HFF-Myc (cell line): ENCODE data around the gene HSPG2.

Source experiments
- DNase-seq: peaks from one replicate; pipeline ENCODE4 v3.0.0-alpha.2; 2011; ENCODE audit warnings: low read depth; ENCODE audit errors: extremely low read depth
- H3K4me3 ChIP-seq: replicated peaks from 2 replicates; pipeline ENCODE4 v1.5.1; 2011; ENCODE audit warnings: low read depth, mild to moderate bottlenecking, control low read depth, low read length
- TF ChIP-seq, protein P1 (sequence below): IDR thresholded peaks from 2 replicates; pipeline ENCODE4 v1.5.1; 2012; ENCODE audit warnings: mild to moderate bottlenecking, low read depth, low read length, control low read depth; ENCODE audit errors: missing control alignments

The HSPG2 gene

DNA sequence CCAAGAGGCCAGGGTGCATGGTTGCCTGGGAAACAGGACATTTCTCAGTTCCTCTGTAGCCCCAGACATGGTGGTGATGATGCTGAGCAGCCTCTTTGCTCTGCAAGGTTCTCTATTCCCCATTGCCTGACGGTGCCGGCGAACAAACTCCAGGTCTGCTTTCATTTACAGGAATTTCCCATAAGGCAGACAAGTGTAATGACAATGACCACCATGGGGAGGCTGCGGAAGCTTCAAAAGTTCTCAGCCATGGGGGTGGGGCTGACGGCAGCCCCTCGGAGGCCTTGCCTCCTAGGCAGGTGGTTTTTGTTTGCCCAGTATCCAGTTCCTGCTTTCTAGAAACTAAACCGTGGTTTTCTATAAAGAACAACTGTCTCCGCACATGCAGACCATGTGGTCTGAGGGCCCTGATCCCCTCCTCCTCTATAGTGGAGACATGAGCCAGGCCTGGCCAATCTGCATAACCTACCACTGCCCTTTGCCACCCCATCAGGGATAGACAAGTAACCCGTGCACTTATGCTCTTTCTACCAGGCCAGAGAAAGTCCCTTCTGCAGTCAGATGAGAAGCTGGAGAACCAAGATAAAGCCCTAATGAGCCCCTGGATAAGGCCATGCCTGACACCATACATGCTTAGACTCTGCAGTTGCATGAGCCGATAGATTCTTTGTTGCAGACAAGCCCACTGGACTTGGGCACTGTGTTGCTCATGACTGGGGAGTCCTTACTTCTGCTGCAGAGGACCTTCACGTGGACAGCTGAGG, 71.0 kb downstream of the HSPG2 start:
- DNase-seq = no peak
- TF ChIP-seq, protein P1, sequence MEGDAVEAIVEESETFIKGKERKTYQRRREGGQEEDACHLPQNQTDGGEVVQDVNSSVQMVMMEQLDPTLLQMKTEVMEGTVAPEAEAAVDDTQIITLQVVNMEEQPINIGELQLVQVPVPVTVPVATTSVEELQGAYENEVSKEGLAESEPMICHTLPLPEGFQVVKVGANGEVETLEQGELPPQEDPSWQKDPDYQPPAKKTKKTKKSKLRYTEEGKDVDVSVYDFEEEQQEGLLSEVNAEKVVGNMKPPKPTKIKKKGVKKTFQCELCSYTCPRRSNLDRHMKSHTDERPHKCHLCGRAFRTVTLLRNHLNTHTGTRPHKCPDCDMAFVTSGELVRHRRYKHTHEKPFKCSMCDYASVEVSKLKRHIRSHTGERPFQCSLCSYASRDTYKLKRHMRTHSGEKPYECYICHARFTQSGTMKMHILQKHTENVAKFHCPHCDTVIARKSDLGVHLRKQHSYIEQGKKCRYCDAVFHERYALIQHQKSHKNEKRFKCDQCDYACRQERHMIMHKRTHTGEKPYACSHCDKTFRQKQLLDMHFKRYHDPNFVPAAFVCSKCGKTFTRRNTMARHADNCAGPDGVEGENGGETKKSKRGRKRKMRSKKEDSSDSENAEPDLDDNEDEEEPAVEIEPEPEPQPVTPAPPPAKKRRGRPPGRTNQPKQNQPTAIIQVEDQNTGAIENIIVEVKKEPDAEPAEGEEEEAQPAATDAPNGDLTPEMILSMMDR = no peak
- H3K4me3 ChIP-seq = no peak overlapping the region

DNA sequence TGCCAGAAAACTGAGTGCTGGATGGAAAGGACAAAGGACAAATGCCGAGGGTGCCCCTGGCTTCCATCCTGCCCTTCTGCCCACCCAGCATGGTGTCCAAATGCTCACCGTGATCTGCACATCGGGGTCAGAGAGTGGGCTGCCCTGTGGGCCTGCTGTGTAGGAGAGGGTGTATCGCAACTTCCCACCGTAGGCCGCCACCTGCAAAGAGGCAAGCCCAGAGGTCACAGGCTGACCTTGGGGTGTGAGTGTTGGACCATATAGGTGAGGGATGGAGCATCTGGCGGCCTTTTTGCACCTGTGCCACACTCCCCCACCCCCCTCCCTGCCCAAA, 71.5 kb downstream of the HSPG2 start:
- DNase-seq = no peak
- TF ChIP-seq, protein P1 = no peak
- no peak overlapping the region for H3K4me3 ChIP-seq

DNA sequence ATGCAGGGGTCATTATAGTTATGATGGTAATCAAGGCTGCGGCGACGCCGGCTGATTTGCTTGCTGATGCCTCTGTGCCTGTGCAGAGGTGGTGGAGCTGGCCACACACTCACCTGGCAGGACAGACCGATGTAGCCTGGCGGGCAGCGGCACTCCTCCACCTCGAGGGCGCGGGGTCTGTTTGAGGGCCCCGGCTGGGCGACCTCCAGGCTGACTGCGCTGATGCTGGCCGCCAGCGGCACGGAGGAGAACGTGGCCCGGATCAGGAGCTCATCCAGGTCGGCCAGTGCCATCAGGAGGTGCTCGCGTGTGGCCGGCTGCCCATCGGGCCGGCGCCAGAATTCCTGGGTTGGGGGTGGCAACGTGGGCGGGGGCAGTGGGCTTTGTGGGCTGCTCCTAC, 72.4 kb downstream of the HSPG2 start:
- TF ChIP-seq, protein P1 = no peak
- DNase-seq = no peak

DNA sequence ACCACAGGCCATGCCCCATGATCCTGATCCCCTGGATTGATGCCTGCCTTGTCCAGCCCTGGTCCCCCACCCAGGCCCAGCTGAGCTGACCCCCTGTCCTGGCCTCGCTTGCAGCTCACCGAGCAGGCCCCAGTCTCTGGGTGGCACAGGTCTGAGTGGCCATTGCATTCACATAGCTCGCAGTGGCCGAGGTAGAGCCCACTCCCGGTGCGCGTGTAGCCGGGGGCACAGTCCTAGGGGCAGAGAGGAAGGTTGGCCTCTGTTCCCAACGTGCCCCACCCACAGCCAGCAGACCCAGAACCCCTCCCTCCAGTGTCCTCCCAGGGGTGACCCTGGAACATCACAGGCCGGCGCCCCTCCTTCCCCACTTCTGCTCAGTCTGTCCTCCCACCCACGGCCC, 73.1 kb downstream of the HSPG2 start:
- no peak for DNase-seq
- no peak overlapping the region for H3K4me3 ChIP-seq
- TF ChIP-seq, protein P1 = no peak

More for the DNA sequence above, 72.4 kb downstream of the HSPG2 start:
- H3K4me3 ChIP-seq = no peak overlapping the region

DNA sequence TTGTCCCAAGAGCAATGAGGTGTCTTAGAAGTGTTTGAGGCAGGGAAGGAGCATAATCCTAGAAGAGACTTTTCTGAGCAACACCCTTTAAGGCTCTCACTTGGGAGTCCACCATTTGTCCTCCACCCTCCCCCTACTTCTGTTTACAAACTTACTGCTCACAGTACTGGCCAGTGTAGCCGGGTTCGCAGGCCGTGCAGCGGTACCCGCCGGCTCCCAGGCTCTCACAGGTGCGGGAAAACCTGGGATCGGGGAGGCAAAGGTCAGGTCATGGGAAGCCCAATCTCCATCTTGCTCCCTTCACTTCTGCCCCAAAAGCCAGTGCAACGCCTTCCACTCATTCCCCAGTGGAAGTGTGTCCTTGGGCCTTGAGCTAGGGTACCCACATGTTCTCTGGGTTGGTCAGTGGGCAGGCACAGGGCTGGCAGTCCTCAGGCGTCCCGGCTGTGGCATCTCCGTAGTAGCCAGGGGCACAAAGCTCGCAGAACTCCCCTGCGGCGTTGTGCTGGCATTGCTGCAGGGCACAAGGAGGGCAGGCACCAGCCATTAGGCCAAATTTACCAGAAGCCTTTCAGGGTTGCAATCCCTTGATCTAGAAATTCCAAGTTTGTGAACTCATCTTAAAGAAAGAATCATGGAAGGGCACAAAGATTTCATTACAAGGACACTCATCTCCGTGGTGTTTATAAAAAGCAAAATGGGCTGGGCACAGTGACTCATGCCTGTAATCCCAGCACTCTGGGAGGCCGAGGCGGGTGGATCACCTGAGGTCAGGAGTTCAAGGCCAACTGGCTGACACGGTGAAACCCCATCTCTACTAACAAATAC, 75.3 kb downstream of the HSPG2 start:
- no peak for DNase-seq
- H3K4me3 ChIP-seq = no peak overlapping the region
- TF ChIP-seq, protein P1 = no peak

DNA sequence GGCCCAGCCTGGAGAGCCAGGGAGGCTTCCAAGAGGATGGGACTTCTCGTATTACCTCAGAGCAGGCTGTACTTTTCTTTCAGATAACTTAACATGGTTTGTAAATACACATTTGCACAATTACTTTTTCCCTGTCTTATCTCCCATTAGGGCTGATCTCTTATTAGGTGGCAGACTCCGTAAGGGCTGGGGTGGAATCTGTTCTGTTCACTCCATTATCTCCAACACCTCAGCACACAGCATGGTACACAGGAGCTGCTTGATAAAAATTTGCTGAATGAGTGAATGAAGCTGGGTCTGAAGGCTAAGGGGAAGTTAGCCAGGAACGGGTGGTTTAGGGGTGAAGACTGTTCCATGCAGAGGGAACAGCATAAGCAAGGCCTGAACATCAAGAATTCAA, 76.1 kb downstream of the HSPG2 start:
- TF ChIP-seq, protein P1 = no peak
- H3K4me3 ChIP-seq = no peak overlapping the region
- DNase-seq = no peak
